Posterior cingulate gyrus (tissue), 11 donors: Measurements from ENCODE around the gene CD99L2.

Experiments used
- DNase-seq, 10 donors: peaks; one replicate each; pipeline versions ENCODE4 v3.0.0 to v3.0.0-alpha.2; 2020 to 2021; ENCODE audit warnings: mixed read lengths in 3 of 10
- intact Hi-C: fragments of 100-400 bp; cut with DNase I; formaldehyde crosslinking; loops from one replicate; pipeline ENCODE4 v1.15.1; 2023

Gene CD99L2

GRCh38 chrX:150821971-150822370 is 76.5 kb downstream of the CD99L2 start:
- no peak for DNase-seq
- intact Hi-C loops, result no loop called here

- intact Hi-C loops, result no loop called here
- no peak for DNase-seq
Measured at GRCh38 chrX:150813922-150814321, 84.5 kb downstream of the CD99L2 start.

- intact Hi-C loops, result no loop called here
- no peak for DNase-seq
Measured at GRCh38 chrX:150806827-150807226, 91.6 kb downstream of the CD99L2 start.

- DNase-seq, result no peak
- intact Hi-C loops, result no loop called here
Measured at GRCh38 chrX:150805736-150806135, 92.7 kb downstream of the CD99L2 start.

- intact Hi-C loops, result no loop called here
- DNase-seq, result no peak
Measured at GRCh38 chrX:150792949-150793527, 105.4 kb downstream of the CD99L2 start.

- intact Hi-C loops, result no loop called here
- DNase-seq, result no peak
Measured at GRCh38 chrX:150790021-150790420, 108.4 kb downstream of the CD99L2 start.

GRCh38 chrX:150781677-150782076 is 116.8 kb downstream of the CD99L2 start:
- no peak for DNase-seq
- intact Hi-C loops, result no loop called here

- intact Hi-C loops, result loop anchor here (10.0 kb wide), 1 partner anchor 125 kb away; no protein-coding TSS in a partner anchor
- DNase-seq, result peak in 1 of 10 donors; percentile 72
Measured at GRCh38 chrX:150779385-150779784, 119.1 kb downstream of the CD99L2 start.

- intact Hi-C loops, result loop anchor here (10.0 kb wide), 1 partner anchor 127 kb away; no protein-coding TSS in a partner anchor
- peak in 1 of 10 donors; percentile 77 for DNase-seq
Measured at GRCh38 chrX:150777328-150777992, 121.0 kb downstream of the CD99L2 start.

- intact Hi-C loops, result loop anchor here (10.0 kb wide), 1 partner anchor 129 kb away; no protein-coding TSS in a partner anchor
- peak in 3 of 10 donors; percentile 64 to 85 (median 83) for DNase-seq
Measured at GRCh38 chrX:150775569-150776350, 122.7 kb downstream of the CD99L2 start.

- DNase-seq, result peak in 2 of 10 donors; percentile 60 to 87
- intact Hi-C loops, result loop anchor here (5.0 to 10.0 kb wide), 2 partner anchors 130 to 227 kb away; no protein-coding TSS in a partner anchor
Measured at GRCh38 chrX:150774798-150775568, 123.5 kb downstream of the CD99L2 start.

- intact Hi-C loops, result loop anchor here (5.0 to 10.0 kb wide), 2 partner anchors 131 to 229 kb away; no protein-coding TSS in a partner anchor
Measured at GRCh38 chrX:150773634-150774033, 124.8 kb downstream of the CD99L2 start.

GRCh38 chrX:150773117-150773516 is 125.4 kb downstream of the CD99L2 start:
- intact Hi-C loops, result loop anchor here (5.0 to 10.0 kb wide), 2 partner anchors 132 to 229 kb away; no protein-coding TSS in a partner anchor
- no peak for DNase-seq

More at GRCh38 chrX:150773634-150774033, 124.8 kb downstream of the CD99L2 start:
- DNase-seq, result no peak

- DNase-seq, result peak; percentile 62 to 97 (median 82)
Measured at GRCh38 chrX:150772150-150772970, 126.1 kb downstream of the CD99L2 start.

GRCh38 chrX:150771116-150771515 is 127.4 kb downstream of the CD99L2 start:
- DNase-seq, result peak in 2 of 10 donors; percentile 58 to 76
- intact Hi-C loops, result loop anchor here (5.0 to 10.0 kb wide), 2 partner anchors 134 to 231 kb away; no protein-coding TSS in a partner anchor

More at GRCh38 chrX:150772150-150772970, 126.1 kb downstream of the CD99L2 start:
- intact Hi-C loops, result loop anchor here (1.0 to 10.0 kb wide), 3 partner anchors 132 to 310 kb away; no protein-coding TSS in a partner anchor

GRCh38 chrX:150770623-150771022 is 127.8 kb downstream of the CD99L2 start:
- DNase-seq, result peak in 2 of 10 donors; percentile 64 to 74
- intact Hi-C loops, result loop anchor here (5.0 to 10.0 kb wide), 2 partner anchors 134 to 232 kb away; no protein-coding TSS in a partner anchor

- intact Hi-C loops, result no loop called here
- DNase-seq, result peak in 2 of 10 donors; percentile 77 to 85
Measured at GRCh38 chrX:150769408-150769807, 129.1 kb downstream of the CD99L2 start.

- intact Hi-C loops, result no loop called here
- peak in 6 of 10 donors; percentile 32 to 94 (median 54) for DNase-seq
Measured at GRCh38 chrX:150768580-150769190, 129.8 kb downstream of the CD99L2 start.
